PFSK-1 (cell line): Measurements from ENCODE around the gene APLP2.

Experiments
- FOXP2 ChIP-seq: optimal IDR thresholded peaks from 2 replicates; pipeline ENCODE3; 2011; ENCODE audit warnings: borderline replicate concordance, control low read depth, inconsistent platforms; ENCODE audit not compliant: insufficient read depth; ENCODE audit errors: extremely low read length, extremely low read depth
- POLR2AphosphoS5 ChIP-seq: IDR thresholded peaks from 2 replicates; pipeline ENCODE4 v1.6.1; 2012; ENCODE audit warnings: low read depth, mild to moderate bottlenecking, control low read depth, low read length, moderate library complexity
- SIN3A ChIP-seq: IDR thresholded peaks from 2 replicates; pipeline ENCODE4 v1.6.1; 2012; ENCODE audit warnings: mild to moderate bottlenecking, low read length, moderate library complexity, borderline replicate concordance; ENCODE audit not compliant: insufficient read depth
- TAF1 ChIP-seq: IDR thresholded peaks from 2 replicates; pipeline ENCODE4 v1.6.1; 2012; ENCODE audit warnings: low read length, control low read depth, borderline replicate concordance; ENCODE audit not compliant: insufficient read depth
- TF ChIP-seq, protein P1 (sequence below), 2 experiments: IDR thresholded peaks; 2 replicates each; pipeline versions ENCODE4 v1.6.1 to v1.8.0; 2011 to 2012; ENCODE audit warnings: low read depth in 2 of 2, low read length in 2 of 2, control low read depth in 1 of 2, inconsistent platforms in 1 of 2, mild to moderate bottlenecking in 1 of 2, moderate library complexity in 1 of 2; ENCODE audit not compliant: insufficient read depth in 1 of 2

The APLP2 gene

DNA sequence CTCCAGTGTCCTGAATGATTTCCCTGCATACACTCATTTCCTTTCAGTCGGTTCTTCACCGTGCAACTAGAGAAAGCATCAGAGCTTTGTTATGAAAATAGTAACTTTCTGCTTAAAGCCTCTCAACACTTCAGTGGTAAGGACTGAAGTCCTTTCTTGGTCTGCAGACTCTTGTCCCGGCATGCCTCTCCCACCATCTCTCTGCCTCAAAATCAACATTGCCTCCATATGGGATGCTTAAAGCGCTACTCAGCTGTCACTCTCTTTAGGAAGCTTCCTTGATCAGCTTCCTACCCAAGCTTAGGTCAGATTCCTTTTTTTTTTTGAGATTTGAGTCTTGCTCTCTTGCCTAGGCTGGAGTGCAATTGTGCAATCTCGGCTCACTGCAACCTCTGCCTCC lies 36.7 kb downstream of the APLP2 start:
- TF ChIP-seq, protein P1, sequence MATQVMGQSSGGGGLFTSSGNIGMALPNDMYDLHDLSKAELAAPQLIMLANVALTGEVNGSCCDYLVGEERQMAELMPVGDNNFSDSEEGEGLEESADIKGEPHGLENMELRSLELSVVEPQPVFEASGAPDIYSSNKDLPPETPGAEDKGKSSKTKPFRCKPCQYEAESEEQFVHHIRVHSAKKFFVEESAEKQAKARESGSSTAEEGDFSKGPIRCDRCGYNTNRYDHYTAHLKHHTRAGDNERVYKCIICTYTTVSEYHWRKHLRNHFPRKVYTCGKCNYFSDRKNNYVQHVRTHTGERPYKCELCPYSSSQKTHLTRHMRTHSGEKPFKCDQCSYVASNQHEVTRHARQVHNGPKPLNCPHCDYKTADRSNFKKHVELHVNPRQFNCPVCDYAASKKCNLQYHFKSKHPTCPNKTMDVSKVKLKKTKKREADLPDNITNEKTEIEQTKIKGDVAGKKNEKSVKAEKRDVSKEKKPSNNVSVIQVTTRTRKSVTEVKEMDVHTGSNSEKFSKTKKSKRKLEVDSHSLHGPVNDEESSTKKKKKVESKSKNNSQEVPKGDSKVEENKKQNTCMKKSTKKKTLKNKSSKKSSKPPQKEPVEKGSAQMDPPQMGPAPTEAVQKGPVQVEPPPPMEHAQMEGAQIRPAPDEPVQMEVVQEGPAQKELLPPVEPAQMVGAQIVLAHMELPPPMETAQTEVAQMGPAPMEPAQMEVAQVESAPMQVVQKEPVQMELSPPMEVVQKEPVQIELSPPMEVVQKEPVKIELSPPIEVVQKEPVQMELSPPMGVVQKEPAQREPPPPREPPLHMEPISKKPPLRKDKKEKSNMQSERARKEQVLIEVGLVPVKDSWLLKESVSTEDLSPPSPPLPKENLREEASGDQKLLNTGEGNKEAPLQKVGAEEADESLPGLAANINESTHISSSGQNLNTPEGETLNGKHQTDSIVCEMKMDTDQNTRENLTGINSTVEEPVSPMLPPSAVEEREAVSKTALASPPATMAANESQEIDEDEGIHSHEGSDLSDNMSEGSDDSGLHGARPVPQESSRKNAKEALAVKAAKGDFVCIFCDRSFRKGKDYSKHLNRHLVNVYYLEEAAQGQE (IDR thresholded peaks at IDR 0.05; ENCODE audit: insufficient read depth in 1 of 2, low read depth in 2 of 2, low read length in 2 of 2): no peak
- TF ChIP-seq POLR2AphosphoS5: no peak
- TF ChIP-seq FOXP2: no peak
- TF ChIP-seq TAF1: no peak
- TF ChIP-seq SIN3A: no peak

DNA sequence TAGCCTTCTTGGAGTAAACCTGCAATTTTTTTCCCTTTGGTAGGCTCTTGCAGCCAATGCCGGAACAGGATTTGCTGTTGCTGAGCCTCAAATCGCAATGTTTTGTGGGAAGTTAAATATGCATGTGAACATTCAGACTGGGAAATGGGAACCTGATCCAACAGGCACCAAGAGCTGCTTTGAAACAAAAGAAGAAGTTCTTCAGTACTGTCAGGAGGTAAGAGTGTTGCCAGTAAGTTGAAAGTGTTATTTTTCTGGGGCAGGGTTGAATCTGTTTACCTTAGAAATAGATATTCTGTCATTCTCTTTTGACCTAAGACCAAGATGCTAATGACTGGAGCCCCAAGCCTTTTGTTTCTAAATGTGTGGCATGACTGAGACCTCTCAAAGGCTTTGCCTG lies 39.7 kb downstream of the APLP2 start:
- TF ChIP-seq SIN3A: no peak
- TF ChIP-seq, protein P1 (IDR thresholded peaks at IDR 0.05; ENCODE audit: insufficient read depth in 1 of 2, low read depth in 2 of 2, low read length in 2 of 2): no peak
- TF ChIP-seq TAF1: no peak
- no peak for TF ChIP-seq FOXP2
- no peak for TF ChIP-seq POLR2AphosphoS5

DNA sequence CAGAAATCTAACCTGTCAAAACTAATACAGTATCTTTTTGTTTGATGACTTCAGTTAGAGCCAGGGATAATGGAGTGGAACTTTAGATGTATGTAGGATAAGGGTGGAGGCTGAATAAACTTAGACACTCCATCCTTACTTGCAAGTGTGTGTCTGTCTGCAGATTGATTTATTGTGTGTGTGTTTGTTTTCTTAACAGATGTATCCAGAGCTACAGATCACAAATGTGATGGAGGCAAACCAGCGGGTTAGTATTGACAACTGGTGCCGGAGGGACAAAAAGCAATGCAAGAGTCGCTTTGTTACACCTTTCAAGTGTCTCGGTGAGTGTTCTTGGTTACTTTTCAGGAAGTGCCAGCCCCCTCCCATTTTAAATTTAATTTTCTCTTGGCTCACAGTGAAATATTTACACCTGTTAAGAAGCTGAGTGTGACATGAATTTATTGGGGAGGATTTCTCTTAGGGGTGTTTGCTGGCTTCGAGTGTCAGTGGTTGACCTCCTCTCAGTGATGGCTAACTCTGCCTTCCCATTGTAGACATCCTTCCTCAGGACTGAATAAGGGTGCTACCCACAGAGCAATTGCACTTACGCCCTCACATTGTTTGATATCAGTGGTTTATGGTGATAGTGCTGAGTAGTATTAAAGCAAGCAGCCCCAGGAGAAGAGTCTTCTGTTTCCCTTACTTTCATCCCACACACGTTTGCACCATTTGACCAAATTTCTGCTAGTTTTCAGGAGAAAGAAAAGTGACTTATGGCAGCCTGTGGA lies 40.8 kb downstream of the APLP2 start:
- no peak for TF ChIP-seq FOXP2
- no peak for TF ChIP-seq POLR2AphosphoS5
- TF ChIP-seq SIN3A: no peak
- TF ChIP-seq, protein P1 (IDR thresholded peaks at IDR 0.05; ENCODE audit: insufficient read depth in 1 of 2, low read depth in 2 of 2, low read length in 2 of 2): no peak
- no peak for TF ChIP-seq TAF1

DNA sequence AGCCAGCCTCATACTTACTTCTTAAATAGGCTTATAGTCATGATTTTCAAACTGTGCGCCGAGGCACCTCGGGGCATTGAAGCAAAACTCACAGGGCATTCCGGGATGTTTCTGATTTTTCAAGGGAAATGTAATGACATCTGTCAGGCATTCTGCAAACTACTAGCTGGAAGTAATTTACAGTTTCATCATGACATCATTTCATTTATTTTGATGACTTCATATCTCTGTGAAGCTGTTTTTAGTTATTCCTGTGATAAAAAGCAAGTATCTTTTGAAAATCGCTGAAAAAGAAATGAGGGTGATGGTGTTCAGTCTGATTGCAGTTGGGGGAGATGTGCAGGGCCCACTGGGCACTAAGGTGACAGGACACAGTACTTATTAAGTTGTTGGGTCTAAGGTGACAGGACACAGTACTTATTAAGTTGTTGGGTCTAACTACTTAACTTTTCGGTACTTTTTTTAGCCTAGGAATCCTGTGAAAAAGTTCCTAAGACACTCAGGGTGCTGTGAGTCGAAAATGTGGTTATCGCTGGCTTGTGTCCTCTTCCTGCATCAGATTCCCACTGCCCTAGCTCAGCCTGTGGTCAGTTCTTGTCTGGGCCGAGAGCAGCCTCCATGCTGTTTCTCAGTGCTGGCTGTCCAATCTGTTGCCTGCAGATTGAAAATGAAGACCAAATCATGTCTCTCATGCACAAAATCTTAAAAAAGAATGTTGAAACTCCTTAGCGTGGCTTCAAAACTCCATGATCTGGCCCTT lies 42.6 kb downstream of the APLP2 start:
- TF ChIP-seq POLR2AphosphoS5 (no peak), FOXP2 (no peak), TAF1 (no peak), SIN3A (no peak)
- TF ChIP-seq, protein P1 (IDR thresholded peaks at IDR 0.05; ENCODE audit: insufficient read depth in 1 of 2, low read depth in 2 of 2, low read length in 2 of 2): no peak

DNA sequence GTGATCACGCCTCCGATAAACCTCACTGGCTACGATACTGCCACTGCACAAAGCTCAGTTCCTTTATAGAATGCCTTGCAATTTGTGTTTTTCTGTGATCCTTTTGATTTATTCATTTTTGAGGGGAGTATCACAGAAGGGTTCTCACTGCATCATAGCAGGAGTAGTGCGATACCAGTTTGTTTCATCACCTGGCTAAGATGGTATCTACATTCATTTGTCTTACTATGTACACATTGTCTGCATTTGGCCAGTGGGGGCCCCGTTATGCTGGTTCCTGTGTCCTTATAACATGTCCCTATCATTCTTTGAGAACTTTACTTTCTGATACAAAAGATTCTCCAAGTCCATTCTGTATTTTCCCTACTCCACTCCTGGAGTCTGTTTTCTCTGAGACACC lies 44.6 kb downstream of the APLP2 start:
- TF ChIP-seq TAF1 (no peak), POLR2AphosphoS5 (no peak), SIN3A (no peak)
